SK-N-MC (cell line): Measurements from ENCODE around the gene SH3BGRL.

Experiments
- DNase-seq: peaks from one replicate; pipeline ENCODE4 v3.0.0-alpha.2; 2011; ENCODE audit warnings: low read depth, low spot score
- H3K27ac ChIP-seq: fragments of 200-600 bp; sonication (generic); 2 replicates; pipeline ENCODE4 v1.5.1; 2016; ENCODE audit warnings: mixed run types
- H3K36me3 ChIP-seq: fragments of 200-600 bp; sonication (generic); 2 replicates; pipeline ENCODE4 v1.6.1; 2017; ENCODE audit warnings: antibody characterized with exemption, low read length, mixed read lengths; ENCODE audit not compliant: insufficient read depth
- H3K4me3 ChIP-seq: fragments of 200-600 bp; sonication (generic); 2 replicates; pipeline ENCODE4 v1.5.1; 2016
- H3K9ac ChIP-seq: fragments of 200-600 bp; sonication (generic); 2 replicates; pipeline ENCODE4 v1.8.0; 2017; ENCODE audit warnings: mixed run types, mixed read lengths; ENCODE audit not compliant: insufficient read length
- H3K9me3 ChIP-seq: fragments of 200-600 bp; sonication (generic); 2 replicates; pipeline ENCODE4 v1.6.1; 2017; ENCODE audit warnings: low read depth, mild to moderate bottlenecking, antibody characterized with exemption, low read length, moderate library complexity, mixed read lengths
- EZH2 ChIP-seq: fragments of 200-600 bp; sonication (generic); IDR thresholded peaks from one replicate; pipeline ENCODE4 v1.6.1; 2017; ENCODE audit warnings: antibody characterized with exemption
- FOXP2 ChIP-seq: optimal IDR thresholded peaks from 2 replicates; pipeline ENCODE3; 2011; ENCODE audit warnings: mild to moderate bottlenecking, moderate library complexity; ENCODE audit not compliant: insufficient read depth; ENCODE audit errors: extremely low read length, control extremely low read depth
- POLR2AphosphoS5 ChIP-seq: IDR thresholded peaks from 2 replicates; pipeline ENCODE4 v1.6.1; 2012; ENCODE audit warnings: mild to moderate bottlenecking, low read depth, low read length, borderline replicate concordance

SH3BGRL gene

DNA sequence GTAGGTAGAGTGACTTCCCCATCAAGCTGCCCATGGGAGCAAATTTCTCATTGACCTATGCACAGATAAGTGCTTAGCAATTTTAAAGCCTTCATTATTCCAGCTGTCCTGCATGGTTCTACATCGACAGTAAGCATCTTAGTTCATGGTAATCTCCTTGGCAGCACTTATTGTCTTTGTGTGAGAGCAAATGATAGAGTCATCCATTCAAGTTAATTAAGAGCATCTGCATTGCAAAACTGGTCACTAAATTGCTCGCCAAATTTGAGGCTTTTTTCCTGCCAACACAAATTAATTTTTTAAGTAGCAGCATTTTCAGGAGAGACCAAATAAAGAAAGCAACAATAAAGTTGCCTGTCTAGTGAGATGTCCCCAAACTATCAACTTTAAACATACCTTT, 76.7 kb downstream of the SH3BGRL start:
- no peak for DNase-seq
- Histone ChIP-seq H3K4me3 (no peak overlapping the region), H3K36me3 (peaks cover 9% of the 10 kb centered on the region; the same call in 1 of the 2 replicates), H3K9me3 (no peaks in the 10 kb centered on the region), H3K9ac (no peak overlapping the region), H3K27ac (no peak overlapping the region)
- TF ChIP-seq FOXP2 (no peak), POLR2AphosphoS5 (no peak), EZH2 (no peak)

DNA sequence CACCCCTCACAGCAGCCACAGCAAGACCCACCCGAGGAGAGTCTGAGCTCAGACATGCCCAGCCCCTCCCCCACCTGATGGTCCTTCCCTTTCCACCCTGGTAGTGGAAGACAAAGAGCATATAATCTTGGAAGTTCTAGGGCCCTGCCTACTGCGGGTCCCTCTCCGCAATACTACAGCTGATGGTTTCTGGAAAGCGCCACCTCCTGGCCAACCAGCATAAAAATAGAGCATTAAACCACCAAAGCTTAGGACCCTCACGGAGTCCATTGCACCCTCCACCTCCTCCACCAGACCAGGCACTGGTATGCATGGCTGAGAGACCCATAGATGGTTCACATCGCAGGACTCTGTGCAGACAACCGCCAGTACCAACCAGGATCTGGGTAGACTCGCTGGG, 78.2 kb downstream of the SH3BGRL start:
- Histone ChIP-seq H3K27ac (no peak overlapping the region), H3K4me3 (no peak overlapping the region), H3K9me3 (no peaks in the 10 kb centered on the region), H3K36me3 (peaks cover 9% of the 10 kb centered on the region; the same call in 1 of the 2 replicates), H3K9ac (no peak overlapping the region)
- no peak for DNase-seq
- TF ChIP-seq EZH2, result no peak
- no peak for TF ChIP-seq POLR2AphosphoS5
- TF ChIP-seq FOXP2, result no peak

DNA sequence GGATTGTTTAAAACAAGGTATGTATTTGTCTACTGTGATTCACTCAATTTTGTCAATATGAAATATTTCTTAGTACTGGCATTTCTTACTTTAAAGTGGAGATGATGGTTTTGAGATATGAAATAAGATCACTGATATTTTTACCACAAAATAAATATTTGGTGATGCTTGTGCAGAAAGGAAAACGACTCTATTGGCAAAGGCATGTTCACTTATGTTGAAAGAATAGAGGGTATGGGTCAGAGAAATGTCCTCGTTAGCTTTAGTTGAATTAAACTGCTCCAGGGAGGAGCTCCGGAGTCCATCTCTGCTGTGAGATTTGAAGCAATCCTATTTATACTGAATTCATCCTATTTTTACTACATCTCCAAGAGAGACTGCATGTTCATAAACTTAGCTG, 84.2 kb downstream of the SH3BGRL start:
- Histone ChIP-seq H3K9me3 (no peaks in the 10 kb centered on the region), H3K36me3 (no peaks in the 10 kb centered on the region; the same call in 1 of the 2 replicates), H3K4me3 (no peak overlapping the region), H3K27ac (no peak overlapping the region), H3K9ac (no peak overlapping the region)
- no peak for DNase-seq
- TF ChIP-seq POLR2AphosphoS5 (no peak), EZH2 (no peak), FOXP2 (no peak)

DNA sequence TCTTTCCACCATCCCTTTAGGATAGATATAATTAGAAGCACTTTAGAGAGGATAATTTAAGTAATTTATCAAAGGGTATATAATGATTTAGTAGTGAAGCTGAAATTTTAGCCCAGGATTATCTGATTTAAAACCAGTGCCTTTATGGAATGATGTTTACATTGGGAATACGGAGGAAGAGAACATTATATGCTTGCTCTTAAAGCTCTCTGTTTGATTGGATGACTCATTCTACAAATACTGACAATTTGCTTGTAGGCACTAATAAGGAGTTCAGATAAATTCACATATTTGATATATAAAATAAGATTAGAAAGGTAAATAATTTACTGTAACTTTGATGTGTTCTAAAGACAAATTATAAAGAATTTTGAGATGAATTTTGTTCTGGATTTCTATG, 84.7 kb downstream of the SH3BGRL start:
- DNase-seq, result no peak
- Histone ChIP-seq H3K27ac (no peak overlapping the region), H3K36me3 (no peaks in the 10 kb centered on the region; the same call in 1 of the 2 replicates), H3K4me3 (no peak overlapping the region), H3K9ac (no peak overlapping the region), H3K9me3 (no peaks in the 10 kb centered on the region)
- no peak for TF ChIP-seq EZH2

DNA sequence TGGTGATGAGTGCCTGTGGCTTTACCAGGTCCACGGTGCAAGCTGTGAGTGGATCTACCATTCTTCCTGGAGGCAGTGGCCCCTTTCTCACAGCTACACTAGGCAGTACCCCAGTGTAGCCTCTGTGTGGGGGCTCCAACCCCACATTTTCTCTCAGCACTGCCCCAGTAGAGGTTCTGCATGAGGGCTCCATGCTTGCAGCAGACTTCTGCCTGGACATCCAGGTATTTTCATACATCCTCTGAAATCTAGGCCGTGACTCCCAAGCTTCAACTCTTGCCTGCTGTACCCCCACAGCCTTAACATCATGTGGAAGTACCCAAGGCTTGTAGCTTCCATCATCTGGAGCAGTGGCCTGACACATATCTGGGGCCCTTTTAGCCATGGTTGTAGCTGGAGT, 90.1 kb downstream of the SH3BGRL start:
- Histone ChIP-seq H3K9me3 (no peaks in the 10 kb centered on the region), H3K4me3 (no peak overlapping the region), H3K9ac (no peak overlapping the region), H3K36me3 (no peaks in the 10 kb centered on the region; the same call in 1 of the 2 replicates), H3K27ac (no peak overlapping the region)
- TF ChIP-seq POLR2AphosphoS5 (no peak), FOXP2 (no peak), EZH2 (no peak)
- no peak for DNase-seq

DNA sequence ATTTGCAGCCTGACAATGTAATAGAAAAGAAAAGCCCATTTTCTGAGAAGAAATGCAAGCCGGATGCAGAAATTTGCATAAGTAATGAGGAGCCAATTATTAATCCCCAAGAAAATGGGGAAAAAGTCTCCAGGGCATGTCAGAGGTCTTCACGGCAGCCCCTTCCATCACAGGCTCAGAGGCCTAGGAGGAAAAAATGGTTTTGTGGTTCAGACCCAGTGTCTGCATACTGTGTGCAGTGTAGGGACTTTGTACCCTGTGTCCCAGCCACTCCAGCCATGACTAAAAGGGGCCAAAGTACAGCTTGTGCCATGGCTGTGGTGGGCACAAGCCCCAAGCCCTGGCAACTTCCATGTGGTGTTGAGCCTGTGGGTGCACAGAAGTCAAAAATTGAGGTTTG, 92.2 kb downstream of the SH3BGRL start:
- Histone ChIP-seq H3K27ac (no peak overlapping the region), H3K4me3 (no peak overlapping the region), H3K9ac (no peak overlapping the region), H3K9me3 (no peaks in the 10 kb centered on the region), H3K36me3 (no peaks in the 10 kb centered on the region; the same call in 1 of the 2 replicates)
- TF ChIP-seq FOXP2, result no peak
- no peak for TF ChIP-seq POLR2AphosphoS5
- TF ChIP-seq EZH2, result no peak
- no peak for DNase-seq

DNA sequence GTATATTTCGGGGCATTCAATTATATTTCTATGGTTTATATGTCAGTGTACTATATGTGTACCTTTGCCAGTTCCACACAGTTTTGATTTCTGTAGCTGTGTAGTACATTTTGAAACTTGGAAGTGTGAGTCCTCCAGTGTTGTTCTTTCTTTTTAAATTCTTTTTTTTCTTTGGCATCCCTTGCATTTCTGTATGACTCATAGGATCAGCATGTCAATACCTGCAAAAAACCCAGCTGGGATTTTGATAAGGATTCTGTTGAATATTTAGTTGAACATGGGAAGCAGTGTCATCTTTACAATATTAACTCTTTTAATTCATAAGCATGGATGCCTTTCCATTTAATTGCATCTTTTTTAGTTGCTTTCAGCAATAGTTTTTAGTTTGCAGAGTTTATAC, 100.0 kb downstream of the SH3BGRL start:
- DNase-seq, result no peak
- Histone ChIP-seq H3K36me3 (no peaks in the 10 kb centered on the region), H3K4me3 (no peak overlapping the region), H3K27ac (no peak overlapping the region), H3K9ac (no peak overlapping the region), H3K9me3 (no peaks in the 10 kb centered on the region)
- TF ChIP-seq EZH2 (no peak), POLR2AphosphoS5 (no peak), FOXP2 (no peak)

DNA sequence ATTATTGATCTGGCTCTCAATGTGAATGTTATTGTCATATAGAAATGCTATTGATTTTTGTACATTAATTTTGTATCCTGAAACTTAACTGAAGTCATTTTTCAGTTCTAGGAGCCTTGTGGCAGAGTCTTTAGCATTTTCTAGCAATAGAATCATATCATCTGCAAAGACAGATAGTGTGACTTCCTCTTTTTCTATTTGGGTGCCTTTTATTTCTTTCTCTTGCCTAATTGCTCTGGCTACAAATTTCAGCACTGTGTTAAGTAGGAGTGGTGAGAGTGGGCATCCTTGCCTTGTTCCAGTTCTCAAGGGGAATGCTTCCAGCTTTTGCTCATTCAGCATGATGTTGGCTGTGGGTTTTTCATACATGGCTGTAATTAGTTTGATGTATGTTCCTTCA, 102.7 kb downstream of the SH3BGRL start:
- TF ChIP-seq EZH2, result no peak
- no peak for TF ChIP-seq FOXP2
- no peak for TF ChIP-seq POLR2AphosphoS5
- H3K27ac ChIP-seq, result no peak overlapping the region
- H3K9me3 ChIP-seq, result no peaks in the 10 kb centered on the region
- no peak overlapping the region for H3K9ac ChIP-seq
- DNase-seq, result no peak
- no peaks in the 10 kb centered on the region for H3K36me3 ChIP-seq
- no peak overlapping the region for H3K4me3 ChIP-seq

DNA sequence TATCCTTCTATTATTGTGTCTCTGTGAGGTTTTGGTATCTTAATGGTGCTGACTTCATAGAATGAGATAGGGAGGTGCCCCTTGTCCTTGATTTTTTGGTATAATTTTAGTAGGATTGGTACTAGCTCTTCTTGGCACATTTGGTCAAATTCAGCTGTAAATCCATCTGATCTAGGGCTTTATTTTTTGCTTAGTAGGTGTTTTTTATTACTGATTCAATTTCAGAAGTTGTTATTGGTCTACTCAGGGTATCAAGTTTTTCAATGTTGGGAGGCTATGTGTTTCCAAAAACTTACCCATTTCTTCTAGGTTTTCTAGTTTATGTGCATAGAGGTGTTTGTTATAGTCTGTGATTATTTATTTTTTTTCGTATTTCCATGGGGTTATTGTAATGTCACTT, 103.3 kb downstream of the SH3BGRL start:
- H3K9ac ChIP-seq, result no peak overlapping the region
- no peaks in the 10 kb centered on the region for H3K9me3 ChIP-seq
- H3K27ac ChIP-seq, result no peak overlapping the region
- H3K4me3 ChIP-seq, result no peak overlapping the region
- H3K36me3 ChIP-seq, result no peaks in the 10 kb centered on the region
- TF ChIP-seq EZH2 (no peak), POLR2AphosphoS5 (no peak), FOXP2 (no peak)
- no peak for DNase-seq
